NCI-H1694 treated with DMSO at 0.1 percent for 48 hours (cell line): ENCODE measurements around the gene SYT17.

Experiments
- DNase-seq: peaks from one replicate; lab custom pipeline; 2025; lab: John Stamatoyannopoulos, UW

SYT17 gene

GRCh38 chr16:19218581-19218980 lies 50.5 kb downstream of the SYT17 start:
- no peak for DNase-seq

GRCh38 chr16:19219836-19220235 lies 51.8 kb downstream of the SYT17 start:
- DNase-seq = no peak

GRCh38 chr16:19223235-19224170 lies 55.5 kb downstream of the SYT17 start:
- DNase-seq = no peak

- no peak for DNase-seq
Measured at GRCh38 chr16:19225651-19226050, 57.6 kb downstream of the SYT17 start.

- DNase-seq = no peak
Measured at GRCh38 chr16:19227643-19228042, 59.6 kb downstream of the SYT17 start.

GRCh38 chr16:19228052-19228451 lies 60.0 kb downstream of the SYT17 start:
- DNase-seq = no peak

- DNase-seq = no peak
Measured at GRCh38 chr16:19228575-19228974, 60.5 kb downstream of the SYT17 start.

GRCh38 chr16:19230575-19230974 lies 62.5 kb downstream of the SYT17 start:
- no peak for DNase-seq

- DNase-seq = no peak
Measured at GRCh38 chr16:19231881-19232280, 63.8 kb downstream of the SYT17 start.

- DNase-seq = no peak
Measured at GRCh38 chr16:19232988-19233387, 64.9 kb downstream of the SYT17 start.

GRCh38 chr16:19235478-19235877 lies 67.4 kb downstream of the SYT17 start:
- no peak for DNase-seq

GRCh38 chr16:19235886-19236285 lies 67.8 kb downstream of the SYT17 start:
- no peak for DNase-seq

- no peak for DNase-seq
Measured at GRCh38 chr16:19236561-19237209, 68.6 kb downstream of the SYT17 start.

- no peak for DNase-seq
Measured at GRCh38 chr16:19238406-19238805, 70.4 kb downstream of the SYT17 start.

GRCh38 chr16:19239511-19240155 lies 71.6 kb downstream of the SYT17 start:
- DNase-seq = no peak

GRCh38 chr16:19240494-19240893 lies 72.5 kb downstream of the SYT17 start:
- DNase-seq = no peak

GRCh38 chr16:19241512-19241911 lies 73.5 kb downstream of the SYT17 start:
- DNase-seq = no peak

- DNase-seq = no peak
Measured at GRCh38 chr16:19242186-19242585, 74.1 kb downstream of the SYT17 start.

GRCh38 chr16:19242987-19243575 lies 75.0 kb downstream of the SYT17 start:
- no peak for DNase-seq

- DNase-seq = no peak
Measured at GRCh38 chr16:19245326-19245925, 77.4 kb downstream of the SYT17 start.

- DNase-seq = no peak
Measured at GRCh38 chr16:19252904-19253303, 84.9 kb downstream of the SYT17 start.

GRCh38 chr16:19254611-19255010 lies 86.6 kb downstream of the SYT17 start:
- no peak for DNase-seq
